Activated CD4-positive, alpha-beta T cell treated with anti-CD3 and anti-CD28 coated beads, Interleukin-2, amount 10 ng/mL, durations not matched to agents 24 days and 14 days (primary cell): ENCODE results near the gene SLC22A7. TPM values are rescaled to one million over a fixed set of nuclear protein-coding genes. Genes with fewer than 3 reads are reported as not detected.

Source experiments
- DNase-seq: peaks from one replicate; pipeline ENCODE4 v3.0.0; 2022
- H3K27ac Mint-ChIP-seq: one replicate; pipeline ENCODE4 v1.8.0; 2022; ENCODE audit warnings: mild to moderate bottlenecking, mixed read lengths
- H3K27me3 Mint-ChIP-seq: one replicate; pipeline ENCODE4 v1.8.0; 2022; ENCODE audit warnings: mixed read lengths
- H3K36me3 Mint-ChIP-seq: one replicate; pipeline ENCODE4 v1.8.0; 2022; ENCODE audit warnings: low read depth, mild to moderate bottlenecking, mixed read lengths
- H3K4me1 Mint-ChIP-seq: one replicate; pipeline ENCODE4 v1.8.0; 2021; ENCODE audit warnings: mixed read lengths
- H3K4me3 Mint-ChIP-seq: one replicate; pipeline ENCODE4 v1.8.0; 2022; ENCODE audit warnings: mild to moderate bottlenecking, moderate library complexity, mixed read lengths
- H3K9me3 Mint-ChIP-seq: one replicate; pipeline ENCODE4 v1.8.0; 2021; ENCODE audit warnings: mixed read lengths
- intact Hi-C: fragments of 100-400 bp; cut with micrococcal nuclease; formaldehyde crosslinking; loops from one replicate; pipeline ENCODE4 v1.15.1; 2023
- total RNA-seq: library from RNA; stranded (reverse); gene quantifications from 2 replicates; pipeline ENCODE4 v1.2.3, GENCODE V29; 2022

Gene SLC22A7
- total RNA-seq, 1 donor from 2014 or later = not detected

DNA sequence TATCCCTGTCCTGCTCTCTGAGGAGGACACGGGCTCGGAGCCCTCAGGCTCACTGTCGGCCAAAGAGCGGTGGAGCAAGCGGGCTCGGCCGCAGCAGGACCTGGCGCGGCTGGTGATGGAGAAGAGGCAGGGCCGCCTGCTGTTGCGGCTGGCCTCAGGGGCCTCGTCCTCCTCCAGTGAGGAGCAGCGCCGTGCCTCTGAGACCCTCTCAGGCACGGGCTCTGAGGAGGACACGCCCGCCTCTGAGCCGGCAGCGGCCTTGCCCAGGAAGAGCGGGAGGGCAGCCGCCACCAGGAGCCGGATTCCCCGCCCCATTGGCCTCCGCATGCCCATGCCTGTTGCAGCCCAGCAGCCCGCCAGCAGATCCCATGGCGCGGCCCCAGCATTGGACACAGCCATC, 14.2 kb upstream of the SLC22A7 start:
- Mint-ChIP-seq H3K36me3 (no peaks in the 10 kb centered on the region), H3K4me1 (no peaks in the 10 kb centered on the region), H3K4me3 (no peak overlapping the region), H3K9me3 (no peaks in the 10 kb centered on the region), H3K27ac (no peak overlapping the region), H3K27me3 (peaks cover 39% of the 10 kb centered on the region)
- DNase-seq = no peak
- intact Hi-C loops = no loop called here

DNA sequence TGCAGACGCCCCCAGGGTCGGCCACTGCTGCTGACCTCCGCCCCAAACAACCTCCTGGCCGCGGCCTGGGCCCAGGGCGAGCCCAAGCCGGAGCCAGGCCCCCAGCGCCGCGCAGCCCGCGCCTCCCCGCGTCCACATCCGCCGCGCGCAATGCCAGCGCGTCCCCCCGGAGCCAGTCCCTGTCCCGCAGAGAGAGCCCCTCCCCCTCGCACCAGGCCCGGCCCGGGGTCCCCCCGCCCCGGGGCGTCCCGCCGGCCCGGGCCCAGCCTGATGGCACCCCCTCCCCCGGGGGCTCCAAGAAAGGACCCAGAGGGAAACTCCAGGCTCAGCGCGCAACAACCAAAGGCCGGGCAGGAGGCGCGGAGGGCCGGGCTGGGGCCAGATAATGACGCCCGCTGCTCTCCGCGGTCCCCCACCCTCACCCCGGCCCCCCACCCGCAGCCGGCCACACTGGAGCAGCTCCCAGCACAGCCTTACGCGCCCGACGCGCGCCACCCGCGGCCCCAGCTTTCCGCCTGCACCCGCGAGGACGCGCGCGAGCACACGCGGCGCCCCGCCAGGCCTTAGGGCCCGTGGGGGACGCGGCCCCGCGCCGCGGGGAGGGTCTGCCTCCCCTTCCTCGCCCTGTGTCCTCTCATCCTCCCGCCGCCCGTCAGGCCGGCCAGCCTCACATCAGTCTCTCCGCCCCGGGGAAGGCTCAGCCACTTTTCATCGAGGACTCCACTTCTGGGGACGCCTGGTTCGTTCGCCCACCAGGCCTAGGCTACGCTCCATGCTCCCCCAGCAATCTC, 12.9 kb upstream of the SLC22A7 start:
- H3K36me3 Mint-ChIP-seq = no peaks in the 10 kb centered on the region
- no peaks in the 10 kb centered on the region for H3K4me1 Mint-ChIP-seq
- DNase-seq = no peak
- H3K4me3 Mint-ChIP-seq = no peak overlapping the region
- no peak overlapping the region for H3K27ac Mint-ChIP-seq
- no peaks in the 10 kb centered on the region for H3K9me3 Mint-ChIP-seq
- H3K27me3 Mint-ChIP-seq = peaks cover 38% of the 10 kb centered on the region
- intact Hi-C loops = no loop called here

DNA sequence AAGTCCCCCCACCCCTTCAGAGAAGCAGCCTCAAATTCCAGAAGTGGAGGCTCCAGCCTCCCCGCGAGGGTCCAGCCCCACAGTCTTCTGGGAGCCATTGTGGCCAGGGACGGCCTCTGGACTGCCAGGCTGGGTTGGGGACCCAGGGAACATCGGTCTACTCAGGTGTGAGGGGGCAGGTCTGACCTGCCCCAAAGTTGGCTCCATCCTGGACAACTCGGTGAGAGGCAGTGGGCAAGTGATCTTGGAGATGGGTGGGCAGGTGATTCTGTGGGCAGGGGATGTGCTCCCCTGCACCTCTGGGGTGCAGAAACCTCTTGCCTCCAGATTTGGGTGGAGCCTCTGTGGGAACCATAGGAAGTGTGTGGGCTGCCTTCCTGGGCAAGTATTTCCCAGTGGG, 12.2 kb upstream of the SLC22A7 start:
- Mint-ChIP-seq H3K4me1 (no peaks in the 10 kb centered on the region), H3K27ac (no peak overlapping the region), H3K4me3 (no peak overlapping the region), H3K36me3 (no peaks in the 10 kb centered on the region), H3K27me3 (peaks cover 34% of the 10 kb centered on the region), H3K9me3 (no peaks in the 10 kb centered on the region)
- no peak for DNase-seq
- intact Hi-C loops = no loop called here

GRCh38 chr6:43286456-43286979, 11.5 kb upstream of the SLC22A7 start:
- Mint-ChIP-seq H3K27ac (no peak overlapping the region), H3K4me1 (no peaks in the 10 kb centered on the region), H3K27me3 (peaks cover 31% of the 10 kb centered on the region), H3K4me3 (no peak overlapping the region), H3K9me3 (no peaks in the 10 kb centered on the region), H3K36me3 (no peaks in the 10 kb centered on the region)
- no peak for DNase-seq
- intact Hi-C loops = no loop called here

DNA sequence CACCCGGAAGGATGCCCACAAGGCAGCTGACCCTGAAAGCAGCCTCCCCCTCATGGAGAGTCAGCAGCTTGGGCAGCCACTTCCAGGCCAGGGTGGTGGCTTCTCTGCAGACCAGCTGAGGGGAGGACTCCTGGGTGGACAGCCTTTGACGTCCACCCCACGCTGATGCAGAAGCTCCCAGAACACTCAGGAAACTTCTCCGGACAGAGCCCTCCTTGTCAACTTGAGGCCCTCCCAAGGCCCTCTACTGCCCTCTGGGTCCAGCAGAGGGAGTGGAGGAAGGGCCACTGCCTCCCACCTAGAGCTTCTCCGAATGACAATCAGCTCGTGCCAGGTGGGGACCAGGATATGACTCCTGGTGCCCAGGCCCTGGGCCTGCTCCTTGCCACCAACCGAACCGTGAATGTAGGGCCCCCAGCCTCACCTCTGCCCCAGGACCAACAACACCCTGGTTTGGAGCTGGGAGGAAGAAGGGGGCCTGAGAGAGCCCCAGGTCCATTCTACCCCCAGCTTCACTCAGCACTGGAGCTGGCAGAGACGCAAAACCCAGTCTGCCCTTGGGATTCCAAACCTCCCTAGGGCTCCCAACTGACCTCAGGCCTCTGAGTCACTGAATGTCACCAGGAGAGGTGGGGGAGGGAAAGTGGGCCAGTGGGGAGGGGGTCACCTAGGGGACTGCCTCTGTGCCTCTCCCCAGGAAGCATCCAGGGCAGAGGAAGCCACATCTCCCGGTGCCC, 10.9 kb upstream of the SLC22A7 start:
- no peaks in the 10 kb centered on the region for H3K4me1 Mint-ChIP-seq
- H3K4me3 Mint-ChIP-seq = no peak overlapping the region
- H3K27ac Mint-ChIP-seq = no peak overlapping the region
- H3K9me3 Mint-ChIP-seq = no peaks in the 10 kb centered on the region
- peaks cover 28% of the 10 kb centered on the region for H3K27me3 Mint-ChIP-seq
- intact Hi-C loops = no loop called here
- DNase-seq = no peak
- no peaks in the 10 kb centered on the region for H3K36me3 Mint-ChIP-seq

DNA sequence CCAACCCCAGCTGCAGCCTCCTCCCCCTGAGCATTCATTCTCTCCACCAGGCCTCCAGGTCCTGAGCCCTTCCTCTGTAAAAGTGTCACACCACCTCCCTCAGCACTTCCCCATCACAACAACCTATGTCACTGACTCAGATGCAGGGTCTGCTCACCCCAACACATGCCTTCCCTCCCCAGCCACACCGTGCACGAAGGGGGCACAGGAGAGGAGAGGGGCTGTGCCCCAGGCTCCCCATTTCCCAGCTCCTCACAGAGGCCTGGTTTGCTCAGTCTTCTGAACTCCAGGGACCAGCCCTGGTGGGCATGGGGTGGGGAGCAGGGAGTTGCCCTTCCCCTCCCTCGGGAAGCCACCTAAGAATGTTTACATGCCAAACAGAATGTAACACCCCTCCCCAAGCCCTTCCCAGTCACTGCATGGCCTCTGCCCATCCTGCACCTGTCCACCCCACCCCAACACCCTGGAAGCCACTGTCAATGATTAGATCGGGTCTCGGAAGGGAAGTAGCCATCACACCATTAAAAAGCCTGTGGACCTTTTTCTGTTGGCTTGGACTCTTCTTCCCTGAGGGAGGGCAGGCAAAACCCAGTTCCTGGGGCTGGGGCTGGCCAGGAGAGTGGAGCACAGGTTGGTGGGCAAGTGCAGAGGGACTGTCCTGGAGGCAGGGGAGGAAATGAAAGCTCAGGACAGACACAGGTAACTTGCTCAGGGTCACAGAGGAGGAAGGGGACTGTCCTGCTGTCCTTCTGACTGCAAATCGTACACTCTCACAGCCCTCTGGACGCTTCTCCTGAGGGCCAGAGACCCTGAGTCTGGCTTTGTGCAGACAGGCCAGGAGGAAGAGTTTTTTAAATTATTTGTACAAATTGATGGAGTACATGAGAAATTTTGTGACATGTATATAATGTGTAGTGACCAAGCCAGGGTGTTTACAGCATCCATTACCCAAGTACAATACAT, 10.1 kb upstream of the SLC22A7 start:
- no peaks in the 10 kb centered on the region for H3K9me3 Mint-ChIP-seq
- no peak overlapping the region for H3K27ac Mint-ChIP-seq
- no peak for DNase-seq
- no peak overlapping the region for H3K4me3 Mint-ChIP-seq
- H3K36me3 Mint-ChIP-seq = no peaks in the 10 kb centered on the region
- no peaks in the 10 kb centered on the region for H3K4me1 Mint-ChIP-seq
- peaks cover 26% of the 10 kb centered on the region for H3K27me3 Mint-ChIP-seq
- intact Hi-C loops = no loop called here

GRCh38 chr6:43290339-43290904, 7.6 kb upstream of the SLC22A7 start:
- no peak for DNase-seq
- peaks cover 23% of the 10 kb centered on the region for H3K27me3 Mint-ChIP-seq
- H3K9me3 Mint-ChIP-seq = no peaks in the 10 kb centered on the region
- H3K4me3 Mint-ChIP-seq = no peak overlapping the region
- intact Hi-C loops = no loop called here
- no peaks in the 10 kb centered on the region for H3K4me1 Mint-ChIP-seq
- no peak overlapping the region for H3K27ac Mint-ChIP-seq
- no peaks in the 10 kb centered on the region for H3K36me3 Mint-ChIP-seq

DNA sequence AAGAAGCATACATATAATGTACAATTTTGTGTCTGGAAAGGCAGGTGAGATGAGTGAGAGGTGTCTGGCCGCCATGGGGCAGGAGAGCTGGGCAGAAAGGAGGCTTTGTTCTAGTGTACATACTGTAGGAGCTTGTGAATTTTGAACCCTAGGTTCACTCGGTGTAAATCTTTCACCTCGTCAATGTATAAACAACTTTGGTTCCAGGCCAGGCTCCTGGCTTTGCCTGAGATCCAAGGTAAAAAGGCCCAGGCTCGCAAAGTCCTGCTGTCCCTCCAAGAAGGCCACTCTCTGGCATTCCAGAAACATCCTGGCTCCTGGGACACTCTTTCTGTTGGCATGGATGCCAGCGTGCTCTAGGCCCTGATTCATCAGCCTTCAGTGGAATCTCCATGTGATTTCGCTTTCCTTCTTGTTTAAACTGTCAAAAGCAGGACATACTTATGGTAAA, 7.1 kb upstream of the SLC22A7 start:
- no peak overlapping the region for H3K27ac Mint-ChIP-seq
- intact Hi-C loops = no loop called here

GRCh38 chr6:43291708-43292107, 6.4 kb upstream of the SLC22A7 start:
- H3K4me1 Mint-ChIP-seq = no peaks in the 10 kb centered on the region
- H3K9me3 Mint-ChIP-seq = no peaks in the 10 kb centered on the region
- no peak overlapping the region for H3K27ac Mint-ChIP-seq
- no peak overlapping the region for H3K4me3 Mint-ChIP-seq
- intact Hi-C loops = no loop called here
- no peak for DNase-seq
- no peaks in the 10 kb centered on the region for H3K36me3 Mint-ChIP-seq
- H3K27me3 Mint-ChIP-seq = peaks cover 16% of the 10 kb centered on the region

More for the DNA sequence above, 7.1 kb upstream of the SLC22A7 start:
- Mint-ChIP-seq H3K4me3 (no peak overlapping the region), H3K27me3 (peaks cover 18% of the 10 kb centered on the region), H3K9me3 (no peaks in the 10 kb centered on the region), H3K4me1 (no peaks in the 10 kb centered on the region), H3K36me3 (no peaks in the 10 kb centered on the region)
- no peak for DNase-seq

DNA sequence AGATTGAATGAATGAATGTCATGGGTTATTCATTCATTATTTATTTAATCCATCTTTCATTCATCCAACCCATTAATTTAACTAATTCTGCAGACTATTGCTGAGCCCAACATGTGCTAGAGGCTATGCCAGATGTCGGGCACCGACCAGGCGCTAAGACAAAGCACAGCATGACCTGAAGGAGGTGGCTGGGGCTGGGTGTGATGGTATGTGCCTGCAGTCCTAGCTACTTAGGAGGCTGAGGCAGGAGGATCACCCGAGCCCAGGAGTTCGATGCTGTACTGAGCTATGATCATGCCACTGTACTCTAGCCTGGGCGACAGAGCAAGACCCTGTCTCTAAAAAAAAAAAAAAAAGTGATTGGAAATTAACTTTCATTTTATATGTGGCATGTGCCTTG, 5.7 kb upstream of the SLC22A7 start:
- Mint-ChIP-seq H3K9me3 (no peaks in the 10 kb centered on the region), H3K27ac (no peak overlapping the region), H3K36me3 (no peaks in the 10 kb centered on the region), H3K27me3 (peaks cover 18% of the 10 kb centered on the region), H3K4me3 (no peak overlapping the region), H3K4me1 (no peaks in the 10 kb centered on the region)
- intact Hi-C loops = no loop called here
- DNase-seq = no peak

DNA sequence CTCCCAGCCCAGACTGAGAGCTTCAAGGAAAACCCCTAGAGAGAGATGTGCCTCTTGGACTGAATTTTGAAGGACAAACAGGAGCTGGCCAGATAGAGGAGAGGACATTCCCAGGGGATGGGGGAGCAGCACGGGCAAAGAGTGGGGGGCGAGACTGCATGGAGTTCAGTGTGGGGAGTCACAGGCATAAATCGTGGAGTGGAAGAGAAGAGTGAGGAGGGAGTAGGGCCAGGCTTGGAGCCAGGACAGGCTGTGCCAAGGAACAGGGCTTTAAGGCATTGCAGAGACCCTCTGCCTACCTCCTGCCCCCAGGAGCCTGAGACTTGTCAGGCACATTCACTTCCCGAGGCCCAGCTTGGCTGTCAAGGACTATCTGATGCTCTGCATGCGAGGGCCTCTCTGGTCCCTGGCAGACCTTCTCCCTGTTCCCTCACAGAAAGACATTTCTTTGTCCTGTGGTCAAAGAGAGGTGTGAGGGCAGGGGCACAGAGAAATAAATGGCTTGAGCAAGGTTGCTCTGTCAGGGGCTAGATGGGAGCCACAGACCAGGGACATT, 5.2 kb upstream of the SLC22A7 start:
- Mint-ChIP-seq H3K9me3 (no peaks in the 10 kb centered on the region), H3K27me3 (peaks cover 16% of the 10 kb centered on the region), H3K4me1 (no peaks in the 10 kb centered on the region), H3K4me3 (no peak overlapping the region), H3K36me3 (no peaks in the 10 kb centered on the region), H3K27ac (no peak overlapping the region)
- intact Hi-C loops = no loop called here
- DNase-seq = no peak

GRCh38 chr6:43293698-43294097, 4.4 kb upstream of the SLC22A7 start:
- H3K36me3 Mint-ChIP-seq = no peaks in the 10 kb centered on the region
- no peaks in the 10 kb centered on the region for H3K9me3 Mint-ChIP-seq
- peaks cover 14% of the 10 kb centered on the region for H3K27me3 Mint-ChIP-seq
- no peaks in the 10 kb centered on the region for H3K4me1 Mint-ChIP-seq
- intact Hi-C loops = no loop called here
- H3K27ac Mint-ChIP-seq = no peak overlapping the region
- DNase-seq = no peak
- H3K4me3 Mint-ChIP-seq = no peak overlapping the region

GRCh38 chr6:43294536-43294935, 3.5 kb upstream of the SLC22A7 start:
- no peaks in the 10 kb centered on the region for H3K4me1 Mint-ChIP-seq
- intact Hi-C loops = no loop called here
- H3K4me3 Mint-ChIP-seq = no peak overlapping the region
- no peaks in the 10 kb centered on the region for H3K36me3 Mint-ChIP-seq
- peaks cover 15% of the 10 kb centered on the region for H3K27me3 Mint-ChIP-seq
- no peak for DNase-seq
- H3K27ac Mint-ChIP-seq = no peak overlapping the region
- no peaks in the 10 kb centered on the region for H3K9me3 Mint-ChIP-seq
